ENCODE data around the gene DNAAF9.

DNA sequence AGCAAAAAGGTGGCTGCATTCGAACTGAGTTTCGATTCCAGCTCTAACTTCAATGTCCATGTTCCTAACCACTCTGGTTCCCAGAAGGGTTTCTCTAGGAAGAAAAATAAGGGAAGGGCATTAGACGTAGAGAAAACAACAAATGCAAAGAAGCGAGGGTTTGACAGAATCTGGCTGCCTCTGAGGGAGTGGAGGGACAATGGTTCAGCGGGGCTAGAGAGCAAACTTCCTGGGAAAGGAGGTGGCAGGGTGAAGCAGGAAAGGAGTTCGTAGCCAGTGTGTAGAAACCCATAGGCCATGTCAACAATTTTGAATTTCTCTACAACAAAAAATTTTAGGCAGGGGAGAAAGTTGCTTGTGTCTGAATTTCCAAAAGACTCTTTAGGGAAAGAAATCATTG is 14.5 kb upstream of the DNAAF9 start:
- TF ChIP-seq, protein P1, sequence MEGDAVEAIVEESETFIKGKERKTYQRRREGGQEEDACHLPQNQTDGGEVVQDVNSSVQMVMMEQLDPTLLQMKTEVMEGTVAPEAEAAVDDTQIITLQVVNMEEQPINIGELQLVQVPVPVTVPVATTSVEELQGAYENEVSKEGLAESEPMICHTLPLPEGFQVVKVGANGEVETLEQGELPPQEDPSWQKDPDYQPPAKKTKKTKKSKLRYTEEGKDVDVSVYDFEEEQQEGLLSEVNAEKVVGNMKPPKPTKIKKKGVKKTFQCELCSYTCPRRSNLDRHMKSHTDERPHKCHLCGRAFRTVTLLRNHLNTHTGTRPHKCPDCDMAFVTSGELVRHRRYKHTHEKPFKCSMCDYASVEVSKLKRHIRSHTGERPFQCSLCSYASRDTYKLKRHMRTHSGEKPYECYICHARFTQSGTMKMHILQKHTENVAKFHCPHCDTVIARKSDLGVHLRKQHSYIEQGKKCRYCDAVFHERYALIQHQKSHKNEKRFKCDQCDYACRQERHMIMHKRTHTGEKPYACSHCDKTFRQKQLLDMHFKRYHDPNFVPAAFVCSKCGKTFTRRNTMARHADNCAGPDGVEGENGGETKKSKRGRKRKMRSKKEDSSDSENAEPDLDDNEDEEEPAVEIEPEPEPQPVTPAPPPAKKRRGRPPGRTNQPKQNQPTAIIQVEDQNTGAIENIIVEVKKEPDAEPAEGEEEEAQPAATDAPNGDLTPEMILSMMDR (IDR thresholded peaks at IDR 0.05; ENCODE audit: insufficient read depth, low read depth, low read length), result no peak
- no peak for TF ChIP-seq EZH2 (IDR thresholded peaks at IDR 0.05; ENCODE audit: insufficient read depth, low read length)
